Endothelial cell of umbilical vein (primary cell): ENCODE measurements around the gene RAN.

Source experiments
- CTCF ChIP-seq, 2 donors: IDR thresholded peaks; 1 replicate in 1 of 2; 2 replicates in 1 of 2; pipeline ENCODE4 v1.5.1; 2011; ENCODE audit warnings: low read length in 2 of 2, mild to moderate bottlenecking in 2 of 2, moderate library complexity in 2 of 2, control low read depth in 1 of 2, inconsistent platforms in 1 of 2, low read depth in 1 of 2; ENCODE audit not compliant: insufficient read depth in 1 of 2; ENCODE audit errors: extremely low read depth in 1 of 2
- EZH2 ChIP-seq: IDR thresholded peaks from 2 replicates; pipeline ENCODE4 v1.6.1; 2012; ENCODE audit warnings: borderline replicate concordance, low read depth, mild to moderate bottlenecking, moderate library complexity, low read length, inconsistent platforms; ENCODE audit not compliant: severe bottlenecking
- FOS ChIP-seq: IDR thresholded peaks from 2 replicates; pipeline ENCODE4 v1.6.1; 2011; ENCODE audit warnings: mild to moderate bottlenecking, low read length, moderate library complexity, borderline replicate concordance; ENCODE audit not compliant: insufficient read depth
- GATA2 ChIP-seq: IDR thresholded peaks from 2 replicates; pipeline ENCODE4 v1.7.0; 2011; ENCODE audit warnings: low read depth, mild to moderate bottlenecking, moderate library complexity, mixed read lengths, low read length; ENCODE audit not compliant: insufficient read length, insufficient read depth
- MYC ChIP-seq: IDR thresholded peaks from one replicate; pipeline ENCODE4 v1.6.1; 2011; ENCODE audit warnings: mild to moderate bottlenecking, low read depth, low read length
- POLR2A ChIP-seq: IDR thresholded peaks from 2 replicates; pipeline ENCODE4 v1.6.1; 2012; ENCODE audit warnings: low read depth, mild to moderate bottlenecking, control low read depth, low read length
- POLR2AphosphoS5 ChIP-seq: IDR thresholded peaks from 2 replicates; pipeline ENCODE4 v1.6.1; 2012; ENCODE audit warnings: low read depth, mild to moderate bottlenecking, control low read depth, low read length, moderate library complexity; ENCODE audit not compliant: insufficient read depth
- TF ChIP-seq, protein P1 (sequence below): IDR thresholded peaks from 2 replicates; pipeline ENCODE4 v1.6.1; 2011; ENCODE audit not compliant: insufficient read depth, insufficient read length

GRCh38 chr12:130922511-130922953 is 50.7 kb downstream of the RAN start:
- no peak for TF ChIP-seq POLR2AphosphoS5
- no peak for TF ChIP-seq POLR2A
- no peak for TF ChIP-seq CTCF (IDR thresholded peaks at IDR 0.05; ENCODE audit: extremely low read depth in 1 of 2, insufficient read depth in 1 of 2, low read depth in 1 of 2, low read length in 2 of 2)
- no peak for TF ChIP-seq GATA2
- TF ChIP-seq EZH2, result no peak
- TF ChIP-seq MYC, result no peak
- TF ChIP-seq, protein P1, sequence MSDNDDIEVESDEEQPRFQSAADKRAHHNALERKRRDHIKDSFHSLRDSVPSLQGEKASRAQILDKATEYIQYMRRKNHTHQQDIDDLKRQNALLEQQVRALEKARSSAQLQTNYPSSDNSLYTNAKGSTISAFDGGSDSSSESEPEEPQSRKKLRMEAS, result no peak
- TF ChIP-seq FOS, result no peak
